AG04450 (cell line): Measurements from ENCODE around the gene ERFL. TPM values are rescaled to one million over a fixed set of nuclear protein-coding genes. Genes with fewer than 3 reads are reported as not detected.

Experiments
- CTCF ChIA-PET: fragments of 300-600, 350-600 bp; formaldehyde crosslinking; extraction: SDS; loops from one replicate; lab custom pipeline; 2022; ENCODE audit warnings: antibody characterized with exemption, inconsistent platforms; lab: Charles Lee
- POLR2A ChIA-PET: fragments of 350-600 bp; formaldehyde crosslinking; extraction: SDS; loops from one replicate; lab custom pipeline; 2021; ENCODE audit warnings: antibody characterized with exemption, inconsistent platforms; lab: Yijun Ruan, JAX
- DNase-seq: peaks from one replicate; pipeline ENCODE4 v3.0.0-alpha.2; 2011; ENCODE audit warnings: low read depth, low spot score
- H3K27ac ChIP-seq: one replicate; pipeline ENCODE4 v1.5.1; 2012; ENCODE audit warnings: low read depth, low read length, control low read depth
- H3K27me3 ChIP-seq: one replicate; pipeline ENCODE4 v1.6.0; 2012; ENCODE audit warnings: low read length; ENCODE audit not compliant: control insufficient read depth, insufficient read depth
- H3K4me3 ChIP-seq: 2 replicates; pipeline ENCODE4 v1.5.1; 2011; ENCODE audit warnings: mild to moderate bottlenecking, low read depth, low read length, control low read depth
- H3K9me3 ChIP-seq: 2 replicates; pipeline ENCODE4 v1.5.1; 2012; ENCODE audit warnings: low read length; ENCODE audit not compliant: control insufficient read depth, insufficient read depth
- CTCF ChIP-seq: IDR thresholded peaks from 2 replicates; pipeline ENCODE4 v1.5.1; 2011; ENCODE audit warnings: low read depth, low read length, control low read depth, inconsistent platforms
- polyA plus RNA-seq: library from polyadenylated mRNA; depleted of rRNA; stranded (reverse); fragments of >200 nt; gene quantifications from 2 replicates; pipeline ENCODE4 v1.2.3, GENCODE V29; 2011

The ERFL gene
- polyA plus RNA-seq, 1 experiment: not detected

GRCh38 chr19:41912899-41913537 is 15.2 kb downstream of the ERFL start:
- peaks cover 67% of the 10 kb centered on the region for H3K27me3 ChIP-seq
- no peak for DNase-seq
- H3K27ac ChIP-seq: no peak overlapping the region
- TF ChIP-seq CTCF: no peak
- H3K4me3 ChIP-seq: no peak overlapping the region
- CTCF ChIA-PET: no interaction called here
- POLR2A ChIA-PET: no interaction called here
- no peaks in the 10 kb centered on the region; the same call in 1 of the 2 replicates for H3K9me3 ChIP-seq

GRCh38 chr19:41911889-41912731 is 16.1 kb downstream of the ERFL start:
- TF ChIP-seq CTCF: no peak
- no peak for DNase-seq
- no peaks in the 10 kb centered on the region for H3K9me3 ChIP-seq
- CTCF ChIA-PET: no interaction called here
- no peak overlapping the region for H3K4me3 ChIP-seq
- H3K27me3 ChIP-seq: peaks cover 58% of the 10 kb centered on the region
- POLR2A ChIA-PET: no interaction called here
- H3K27ac ChIP-seq: no peak overlapping the region

- no peak for TF ChIP-seq CTCF
Measured at GRCh38 chr19:41910992-41911888, 17.0 kb downstream of the ERFL start.

GRCh38 chr19:41910240-41910991 is 17.8 kb downstream of the ERFL start:
- POLR2A ChIA-PET: interaction anchor here (0.5 kb wide), 1 partner anchor 45 kb away, joined by 3 read pairs; no protein-coding TSS in a partner anchor
- TF ChIP-seq CTCF: no peak
- Histone ChIP-seq H3K27ac (no peak overlapping the region), H3K9me3 (no peaks in the 10 kb centered on the region), H3K27me3 (peaks cover 41% of the 10 kb centered on the region), H3K4me3 (no peak overlapping the region)
- CTCF ChIA-PET: no interaction called here
- no peak for DNase-seq

More at GRCh38 chr19:41910992-41911888, 17.0 kb downstream of the ERFL start:
- Histone ChIP-seq H3K27me3 (peaks cover 49% of the 10 kb centered on the region), H3K9me3 (no peaks in the 10 kb centered on the region), H3K4me3 (no peak overlapping the region), H3K27ac (no peak overlapping the region)
- ChIA-PET POLR2A (no interaction called here), CTCF (no interaction called here)
- no peak for DNase-seq
